Gastrocnemius medialis (tissue), 4 donors: ENCODE results near the gene PDGFRB.

Experiments used
- CTCF ChIP-seq, 5 experiments: fragments of 450-650 bp in 3 of 5; fragments of 200-600 bp in 2 of 5; sonication (generic) in 2 of 5; IDR thresholded peaks in 4 of 5; conservative IDR thresholded peaks in 1 of 5; 1 replicate in 4 of 5; 2 replicates in 1 of 5; pipeline ENCODE4 v1.5.1; 2016 to 2019; ENCODE audit warnings: antibody characterized with exemption in 5 of 5, mild to moderate bottlenecking in 3 of 5, moderate library complexity in 3 of 5
- POLR2A ChIP-seq, 2 donors: fragments of 450-650 bp; IDR thresholded peaks; one replicate each; pipeline ENCODE4 v1.6.1; 2017; ENCODE audit warnings: antibody characterized with exemption in 2 of 2, mild to moderate bottlenecking in 2 of 2, moderate library complexity in 2 of 2

- no peak for TF ChIP-seq CTCF (IDR thresholded peaks at IDR 0.05 in 4 of 5, conservative IDR thresholded peaks at IDR 0.05 in 1 of 5)
- TF ChIP-seq POLR2A (IDR thresholded peaks at IDR 0.05): no peak
These were observed 79.8 kb downstream of the PDGFRB start for GRCh38 chr5:150075806-150076205.
